Left lung (tissue), 10 donors: ENCODE measurements around the gene ZNF571. TPM values are rescaled to one million over a fixed set of nuclear protein-coding genes. Genes with fewer than 3 reads are reported as not detected.
A peak's percentile ranks its signal among the peaks of the same experiment; 100 is the strongest.

Source experiments
- ATAC-seq: fragments of 200-7000 bp; cut with Tn5 transposase; one replicate; pipeline ENCODE4 v1.9.1; 2020; ENCODE audit warnings: moderate library complexity
- DNase-seq, 4 donors: peaks; one replicate each; pipeline ENCODE4 v3.0.0-alpha.2; 2013 to 2020
- H3K27ac ChIP-seq, 2 donors: fragments of 200-600 bp; sonication (generic) in 1 of 2; one replicate each; pipeline versions ENCODE4 v1.5.0 to v1.8.0; 2020 to 2021
- H3K27me3 ChIP-seq, 2 donors: fragments of 200-600 bp; sonication (generic) in 1 of 2; one replicate each; pipeline versions ENCODE4 v1.5.0 to v1.8.0; 2020 to 2021
- H3K36me3 ChIP-seq, 2 donors: fragments of 200-600 bp; sonication (generic) in 1 of 2; one replicate each; pipeline versions ENCODE4 v1.5.0 to v1.8.0; 2020 to 2021
- H3K4me1 ChIP-seq, 2 donors: fragments of 200-600 bp; one replicate each; pipeline ENCODE4 v1.8.0; 2021
- H3K4me3 ChIP-seq, 2 donors: fragments of 200-600 bp; sonication (generic) in 1 of 2; one replicate each; pipeline versions ENCODE4 v1.5.0 to v1.8.0; 2020 to 2021; ENCODE audit warnings: mild to moderate bottlenecking in 1 of 2
- H3K9me3 ChIP-seq, 2 donors: fragments of 200-600 bp; sonication (generic) in 1 of 2; one replicate each; pipeline versions ENCODE4 v1.5.0 to v1.8.0; 2020 to 2021
- CTCF ChIP-seq, 2 donors: fragments of 200-600 bp; sonication (generic) in 1 of 2; IDR thresholded peaks; one replicate each; pipeline versions ENCODE4 v1.5.0 to v1.8.0; 2021; ENCODE audit warnings: antibody characterized with exemption in 2 of 2
- intact Hi-C, 2 donors: fragments of 100-400 bp; cut with DNase I; formaldehyde crosslinking; loops; one replicate each; pipeline versions ENCODE4 v1.11.2 to v1.14.2; 2022
- polyA plus RNA-seq, 6 donors: library from polyadenylated mRNA; unstranded; fragments of 120-200 nt; gene quantifications; one replicate each; pipeline ENCODE4 v1.2.1, GENCODE V29; 2013; ENCODE audit not compliant: insufficient read length in 6 of 6
- total RNA-seq, 2 donors: library from RNA; stranded (reverse); fragmentation: NEBNext Ultra II Directional; extraction: Animal tissue kit (Norgen Biotek cat#: 25700); gene quantifications; one replicate each; pipeline ENCODE4 v1.2.1, GENCODE V29; 2021
- donor health status: DM: no; HTN: yes; CAD: no.
- donor health status: DM: no; HTN: no; CAD: no.

The ZNF571 gene
- total and polyA plus RNA-seq, 8 donors: 3.4 to 15.0 (median 11.4) TPM

GRCh38 chr19:37551129-37551993 lies 43.2 kb downstream of the ZNF571 start:
- ATAC-seq (peak; percentile 69), DNase-seq (peak in 3 of 4 donors; percentile 61 to 82 (median 79))
- intact Hi-C loops: no loop called here

GRCh38 chr19:37537391-37537947 lies 57.1 kb downstream of the ZNF571 start:
- H3K36me3 ChIP-seq: peaks cover 0 to 53% of the 10 kb centered on the region in 2 donors
- peaks cover 0 to 53% of the 10 kb centered on the region in 2 donors for H3K9me3 ChIP-seq
- ATAC-seq (no peak), DNase-seq (no peak)
- no peak for TF ChIP-seq CTCF (IDR thresholded peaks at IDR 0.05)
- no peaks in the 10 kb centered on the region for H3K4me1 ChIP-seq
- H3K4me3 ChIP-seq: no peak overlapping the region
- no peak overlapping the region for H3K27ac ChIP-seq
- intact Hi-C loops: no loop called here
- H3K27me3 ChIP-seq: no peaks in the 10 kb centered on the region

More at GRCh38 chr19:37551129-37551993, 43.2 kb downstream of the ZNF571 start:
- Histone ChIP-seq H3K9me3 (peaks cover 0 to 11% of the 10 kb centered on the region in 2 donors), H3K4me1 (no peaks in the 10 kb centered on the region), H3K27me3 (no peaks in the 10 kb centered on the region), H3K36me3 (peaks cover 0 to 7% of the 10 kb centered on the region in 2 donors), H3K27ac (peak overlapping the region in 1 of 2 donors; percentile 28), H3K4me3 (peak overlapping the region; percentile 15 to 43)
- no peak for TF ChIP-seq CTCF (IDR thresholded peaks at IDR 0.05)

- H3K36me3 ChIP-seq: peaks cover 0 to 74% of the 10 kb centered on the region in 2 donors
- TF ChIP-seq CTCF (IDR thresholded peaks at IDR 0.05): no peak
- H3K27ac ChIP-seq: no peak overlapping the region
- H3K4me1 ChIP-seq: no peaks in the 10 kb centered on the region
- ATAC-seq (no peak), DNase-seq (no peak)
- H3K4me3 ChIP-seq: no peak overlapping the region
- no peaks in the 10 kb centered on the region for H3K27me3 ChIP-seq
- intact Hi-C loops: no loop called here
- H3K9me3 ChIP-seq: peaks cover 0 to 100% of the 10 kb centered on the region in 2 donors
Observed at GRCh38 chr19:37519890-37520289, 74.7 kb downstream of the ZNF571 start.

Other genes with a start within 250 kb of the ZNF571 start
- gene ZNF527, start 223.7 kb downstream of the ZNF571 start, total RNA-seq: 1 to 10 TPM; 4.3 to 5.4 TPM
- 10 to 100 TPM in 5 of 6 donors, 1 to 10 TPM in 1; 9.9 to 11.9 (median 11.4) TPM for gene ZNF527, start 223.7 kb downstream of the ZNF571 start, polyA plus RNA-seq
- gene ZNF569, start 127.3 kb downstream of the ZNF571 start, total RNA-seq: 1 to 10 TPM; 3.5 to 4.6 TPM
- gene ZNF569, start 127.3 kb downstream of the ZNF571 start, polyA plus RNA-seq: 10 to 100 TPM in 3 of 6 donors, 1 to 10 TPM in 3; 9.1 to 15.5 (median 10.4) TPM
- gene ZNF570, start 125.4 kb downstream of the ZNF571 start, total RNA-seq: 1 to 10 TPM; 4.1 to 4.8 TPM
- gene ZNF570, start 125.4 kb downstream of the ZNF571 start, polyA plus RNA-seq: 10 to 100 TPM in 5 of 6 donors, 1 to 10 TPM in 1; 9.7 to 12.9 (median 11.1) TPM
- gene ZNF793, start 87.9 kb downstream of the ZNF571 start, total RNA-seq: 1 to 10 TPM; 3.5 to 4.8 TPM
- 10 to 100 TPM; 27.0 to 39.4 (median 38.5) TPM for gene ZNF793, start 87.9 kb downstream of the ZNF571 start, polyA plus RNA-seq
- gene ZNF540, start 84 bp upstream of the ZNF571 start, total RNA-seq: 1 to 10 TPM; 1.9 to 2.3 TPM
- 1 to 10 TPM; 5.1 to 8.7 (median 7.0) TPM for gene ZNF540, start 84 bp upstream of the ZNF571 start, polyA plus RNA-seq
- gene ZFP30, start 60.7 kb upstream of the ZNF571 start, total RNA-seq: 10 to 100 TPM; 11.6 to 12.8 TPM
- 10 to 100 TPM; 22.5 to 28.3 (median 23.9) TPM for gene ZFP30, start 60.7 kb upstream of the ZNF571 start, polyA plus RNA-seq
- gene ZNF607, start 125.0 kb upstream of the ZNF571 start, total RNA-seq: 1 to 10 TPM; 6.5 to 8.3 TPM
- 10 to 100 TPM; 11.2 to 12.3 (median 11.7) TPM for gene ZNF607, start 125.0 kb upstream of the ZNF571 start, polyA plus RNA-seq
- gene ZNF573, start 184.8 kb upstream of the ZNF571 start, total RNA-seq: 10 to 100 TPM; 12.7 to 15.3 TPM
- 10 to 100 TPM; 16.4 to 30.5 (median 22.2) TPM for gene ZNF573, start 184.8 kb upstream of the ZNF571 start, polyA plus RNA-seq